H1 (cell line): ENCODE data around the gene CRTAP. TPM values are rescaled to one million over a fixed set of nuclear protein-coding genes. Genes with fewer than 3 reads are reported as not detected.

Source experiments
- CTCF ChIA-PET: fragments of 300-600 bp; sonication (Branson Sonifier 250); formaldehyde crosslinking; loops from one replicate; lab custom pipeline; 2021; ENCODE audit not compliant: partially characterized antibody; lab: Charles Lee
- POLR2A ChIA-PET: fragments of 300-600 bp; sonication (Branson Sonifier 250); formaldehyde crosslinking; loops from one replicate; lab custom pipeline; 2021; ENCODE audit warnings: inconsistent platforms; ENCODE audit not compliant: partially characterized antibody; lab: Charles Lee
- DNase-seq, 2 experiments: peaks; one replicate each; pipeline versions ENCODE4 v3.0.0 to v3.0.0-alpha.2; 2010 to 2022; ENCODE audit warnings: low spot score in 2 of 2, low read depth in 1 of 2, mixed read lengths in 1 of 2
- FAIRE-seq: peaks from 2 replicates; lab custom pipeline; 2011; peaks lifted over from hg19 to GRCh38; lab: Jason Lieb, UNC
- H2AFZ ChIP-seq: 2 replicates; pipeline ENCODE4 v1.8.1; 2012; ENCODE audit warnings: low read length, inconsistent platforms
- H2AK5ac ChIP-seq: 2 replicates; pipeline ENCODE4 v1.6.1; 2013; ENCODE audit warnings: low read depth, low read length
- H2BK120ac ChIP-seq: replicated peaks from 2 replicates; pipeline ENCODE3; 2013; ENCODE audit warnings: low read depth, low read length, inconsistent platforms
- H2BK12ac ChIP-seq: 2 replicates; pipeline ENCODE4 v1.6.1; 2013; ENCODE audit warnings: low read depth, low read length
- H2BK15ac ChIP-seq: 2 replicates; pipeline ENCODE4 v1.6.1; 2013; ENCODE audit warnings: low read length
- H2BK20ac ChIP-seq: 2 replicates; pipeline ENCODE4 v1.6.1; 2013; ENCODE audit warnings: low read length
- H2BK5ac ChIP-seq: 2 replicates; pipeline ENCODE4 v1.6.1; 2013; ENCODE audit warnings: low read depth, low read length
- H3K14ac ChIP-seq: 2 replicates; pipeline ENCODE4 v1.6.1; 2013; ENCODE audit warnings: inconsistent platforms; ENCODE audit not compliant: insufficient read length
- H3K18ac ChIP-seq: 2 replicates; pipeline ENCODE4 v1.6.1; 2013; ENCODE audit warnings: low read length; ENCODE audit errors: extremely low read depth
- H3K23ac ChIP-seq: 2 replicates; pipeline ENCODE4 v1.6.1; 2013; ENCODE audit warnings: inconsistent platforms; ENCODE audit not compliant: insufficient read length
- H3K23me2 ChIP-seq: 2 replicates; pipeline ENCODE4 v1.6.1; 2013; ENCODE audit warnings: low read depth, low read length
- H3K27ac ChIP-seq: 2 replicates; pipeline ENCODE4 v1.6.1; 2011; ENCODE audit warnings: low read depth, low read length, inconsistent platforms
- H3K27me3 ChIP-seq, 4 experiments: replicated peaks in 1 of 4; 1 replicate in 1 of 4; 2 replicates in 3 of 4; pipeline versions ENCODE4 v1.6.1 to v1.8.1; 2011 to 2013; ENCODE audit warnings: low read length in 3 of 4, mild to moderate bottlenecking in 3 of 4, inconsistent platforms in 2 of 4, mixed read lengths in 2 of 4, moderate library complexity in 1 of 4; ENCODE audit not compliant: control insufficient read depth in 3 of 4, insufficient read depth in 3 of 4; ENCODE audit errors: extremely low read depth in 1 of 4
- H3K36me3 ChIP-seq, 4 experiments: 2 replicates each; pipeline versions ENCODE4 v1.6.1 to v1.8.1; 2011 to 2013; ENCODE audit warnings: mild to moderate bottlenecking in 4 of 4, low read length in 3 of 4, moderate library complexity in 2 of 4, control low read depth in 1 of 4, inconsistent platforms in 1 of 4; ENCODE audit not compliant: insufficient read depth in 4 of 4, control insufficient read depth in 2 of 4
- H3K4ac ChIP-seq: replicated peaks from 2 replicates; pipeline ENCODE3; 2013; ENCODE audit warnings: low read length, low read depth, mixed read lengths, inconsistent platforms; ENCODE audit not compliant: insufficient read length
- H3K4me1 ChIP-seq, 4 experiments: replicated peaks in 1 of 4; 1 replicate in 1 of 4; 2 replicates in 3 of 4; pipeline versions ENCODE4 v1.6.1 to v1.8.1; 2011 to 2013; ENCODE audit warnings: low read length in 3 of 4, inconsistent platforms in 2 of 4, mixed read lengths in 1 of 4; ENCODE audit not compliant: insufficient read depth in 4 of 4, control insufficient read depth in 3 of 4
- H3K4me2 ChIP-seq, 2 experiments: 2 replicates each; pipeline versions ENCODE4 v1.6.1 to v1.8.1; 2011 to 2013; ENCODE audit warnings: low read depth in 2 of 2, low read length in 2 of 2, control low read depth in 1 of 2, inconsistent platforms in 1 of 2, mild to moderate bottlenecking in 1 of 2; ENCODE audit not compliant: insufficient read depth in 1 of 2
- H3K4me3 ChIP-seq, 4 experiments: fragments of 200-600, 300-600 bp in 1 of 4; sonication (generic), shearing (Covaris generic), sonication (Bioruptor Twin) in 1 of 4; 2 replicates each; pipeline versions ENCODE4 v1.5.1 to v1.8.1; 2011 to 2016; ENCODE audit warnings: low read length in 4 of 4, low read depth in 3 of 4, control low read depth in 2 of 4, inconsistent platforms in 2 of 4, mild to moderate bottlenecking in 2 of 4, mixed read lengths in 1 of 4, moderate library complexity in 1 of 4; ENCODE audit not compliant: insufficient read depth in 2 of 4; ENCODE audit errors: extremely low read depth in 1 of 4
- H3K56ac ChIP-seq: replicated peaks from 2 replicates; pipeline ENCODE3; 2013; ENCODE audit warnings: low read depth, mild to moderate bottlenecking, mixed read lengths, low read length, inconsistent platforms; ENCODE audit not compliant: insufficient read length
- H3K79me1 ChIP-seq: 2 replicates; pipeline ENCODE4 v1.6.1; 2013; ENCODE audit warnings: low read depth, low read length, control low read depth
- H3K79me2 ChIP-seq, 2 experiments: 2 replicates each; pipeline versions ENCODE4 v1.6.1 to v1.8.1; 2012 to 2013; ENCODE audit warnings: low read length in 2 of 2, mild to moderate bottlenecking in 2 of 2, inconsistent platforms in 1 of 2; ENCODE audit not compliant: insufficient read depth in 2 of 2, control insufficient read depth in 1 of 2
- H3K9ac ChIP-seq, 4 experiments: replicated peaks in 1 of 4; 1 replicate in 1 of 4; 2 replicates in 3 of 4; pipeline versions ENCODE4 v1.6.1 to v1.8.1; 2011 to 2013; ENCODE audit warnings: low read depth in 3 of 4, low read length in 3 of 4, control low read depth in 2 of 4, mild to moderate bottlenecking in 2 of 4, moderate library complexity in 2 of 4, inconsistent platforms in 1 of 4; ENCODE audit errors: extremely low read depth in 1 of 4
- H3K9me3 ChIP-seq, 2 experiments: 2 replicates each; pipeline versions ENCODE4 v1.6.1 to v1.8.1; 2012 to 2013; ENCODE audit warnings: mild to moderate bottlenecking in 2 of 2, moderate library complexity in 2 of 2, control low read depth in 1 of 2, inconsistent platforms in 1 of 2, low read depth in 1 of 2, low read length in 1 of 2, mixed read lengths in 1 of 2; ENCODE audit not compliant: insufficient read depth in 2 of 2
- H4K20me1 ChIP-seq, 2 experiments: replicated peaks in 1 of 2; 2 replicates each; pipeline versions ENCODE3 to v1.8.1; 2011 to 2013; ENCODE audit warnings: inconsistent platforms in 2 of 2, low read length in 2 of 2, mild to moderate bottlenecking in 1 of 2; ENCODE audit not compliant: insufficient read depth in 2 of 2, control insufficient read depth in 1 of 2
- H4K5ac ChIP-seq: 2 replicates; pipeline ENCODE4 v1.6.1; 2013; ENCODE audit warnings: low read length, low read depth, mixed read lengths, inconsistent platforms; ENCODE audit not compliant: insufficient read length
- H4K8ac ChIP-seq: 2 replicates; pipeline ENCODE4 v1.8.0; 2013; ENCODE audit warnings: mild to moderate bottlenecking, moderate library complexity, low read length, inconsistent platforms; ENCODE audit not compliant: insufficient read depth; ENCODE audit errors: extremely low read depth
- H4K91ac ChIP-seq: replicated peaks from 2 replicates; pipeline ENCODE3; 2013; ENCODE audit warnings: low read length, mixed read lengths, inconsistent platforms; ENCODE audit not compliant: insufficient read length
- RNF2 ChIP-seq: fragments of 200-900, 300-1000 bp; sonication (generic); IDR thresholded peaks from 2 replicates; pipeline ENCODE4 v1.7.1; 2016; ENCODE audit warnings: borderline replicate concordance, low read depth, mild to moderate bottlenecking, antibody characterized with exemption, low read length; ENCODE audit not compliant: poor library complexity, severe bottlenecking; ENCODE audit errors: missing control alignments
- WGBS, 2 experiments: shearing (Covaris generic) in 1 of 2; methylation state at CpG; one replicate each; pipeline versions ENCODE4 v1.1.6 to v1.1.7; 2013 to 2015; ENCODE audit warnings: low lambda C conversion rate in 2 of 2, mixed read lengths in 2 of 2, inconsistent platforms in 1 of 2, low coverage in 1 of 2, missing lambda C conversion rate in 1 of 2; ENCODE audit not compliant: insufficient replicate concordance in 2 of 2, insufficient coverage in 1 of 2, insufficient read length in 1 of 2; ENCODE audit errors: extremely low coverage in 1 of 2, missing lambda C conversion rate in 1 of 2; 5-methylcytosine and 5-hydroxymethylcytosine counted together
- polyA plus RNA-seq, 7 experiments: library from polyadenylated mRNA; depleted of rRNA in 3 of 7; stranded (reverse) in 5 of 7; unstranded in 2 of 7; fragments of >200 nt in 5 of 7; fragments of 200-250 nt in 2 of 7; gene quantifications; 1 replicate in 5 of 7; 2 replicates in 1 of 7; 4 replicates in 1 of 7; pipeline versions ENCODE4 v1.2.1 to v1.2.3, GENCODE V29; 2011 to 2013; ENCODE audit warnings: missing spikeins in 2 of 7, mixed read lengths in 2 of 7
- total RNA-seq: library from RNA; stranded (reverse); fragmentation: NEBNext Ultra II Directional; extraction: Animal tissue kit (Norgen Biotek cat#: 25700); gene quantifications from 2 replicates; pipeline ENCODE4 v1.2.1, GENCODE V29; 2021

CRTAP gene
- total and polyA plus RNA-seq, 2 of the 8 experiments (the other 6 are each of a cell fraction or from before 2014, with no cell fraction given) = 159 to 188 TPM

- Histone ChIP-seq H4K20me1 (no peaks in the 10 kb centered on the region), H3K4me1 (no peaks in the 10 kb centered on the region), H4K5ac (no peak overlapping the region), H3K9me3 (no peaks in the 10 kb centered on the region), H3K79me1 (no peaks in the 10 kb centered on the region), H3K27ac (no peak overlapping the region), H3K23ac (no peak overlapping the region), H2BK5ac (no peak overlapping the region), H2BK20ac (no peak overlapping the region), H2BK120ac (no peak overlapping the region)
- no peak for DNase-seq
- 79% methylated on average over 2 of the region's 2 CpGs; no CpG with 5 or more reads in 1 of the 2 experiments for WGBS, 2 experiments
- CTCF ChIA-PET = interaction anchor here (1.2 to 1.4 kb wide), 5 partner anchors 10 to 717 kb away, joined by 3 to 4 read pairs (median 3); no protein-coding TSS in a partner anchor
- no peak for TF ChIP-seq RNF2
- TF ChIP-seq, all 59 proteins: peak for 0
- H2BK12ac ChIP-seq = no peak overlapping the region
- no peak overlapping the region for H3K18ac ChIP-seq
- POLR2A ChIA-PET = interaction anchor here (1.2 kb wide), 1 partner anchor 46 kb away, joined by 3 read pairs; no protein-coding TSS in a partner anchor
- no peak overlapping the region for H4K8ac ChIP-seq
- H3K36me3 ChIP-seq = no peaks in the 10 kb centered on the region
- H3K4me2 ChIP-seq = no peak overlapping the region
- no peak overlapping the region for H3K4me3 ChIP-seq
- H2AK5ac ChIP-seq = no peak overlapping the region
- H3K27me3 ChIP-seq = no peaks in the 10 kb centered on the region
- no peak overlapping the region for H3K14ac ChIP-seq
- H3K79me2 ChIP-seq = no peaks in the 10 kb centered on the region
- no peaks in the 10 kb centered on the region for H3K23me2 ChIP-seq
- no peak overlapping the region for H3K56ac ChIP-seq
- no peak for FAIRE-seq
- H3K4ac ChIP-seq = no peak overlapping the region
- no peak overlapping the region for H2BK15ac ChIP-seq
- H4K91ac ChIP-seq = no peak overlapping the region
- H2AFZ ChIP-seq = no peak overlapping the region
- no peak overlapping the region for H3K9ac ChIP-seq
These were observed 71.0 kb downstream of the CRTAP start for GRCh38 chr3:33184863-33185262.
